Thyroid gland (tissue), 4 donors: ENCODE results near the gene HIVEP3. TPM values are rescaled to one million over a fixed set of nuclear protein-coding genes. Genes with fewer than 3 reads are reported as not detected.
A peak's percentile ranks its signal among the peaks of the same experiment; 100 is the strongest.

ENCODE experiments used
- DNase-seq, 2 donors: peaks; one replicate each; pipeline ENCODE4 v3.0.0-alpha.2; 2019
- H3K27ac ChIP-seq, 3 donors: fragments of 200-600 bp; sonication (generic); 1 replicate in 2 of 3; 2 replicates in 1 of 3; pipeline ENCODE4 v1.5.1; 2016 to 2019; ENCODE audit warnings: mild to moderate bottlenecking in 1 of 3, moderate library complexity in 1 of 3
- H3K27me3 ChIP-seq: fragments of 200-600 bp; sonication (generic); one replicate; pipeline ENCODE4 v1.5.1; 2019
- H3K36me3 ChIP-seq, 2 donors: fragments of 200-600 bp; sonication (generic); one replicate each; pipeline ENCODE4 v1.5.1; 2016 to 2019
- H3K4me1 ChIP-seq, 2 donors: fragments of 200-600 bp; sonication (generic); one replicate each; pipeline ENCODE4 v1.5.1; 2017 to 2019
- H3K4me3 ChIP-seq, 3 donors: fragments of 200-600 bp; sonication (generic); replicated peaks in 1 of 3; 1 replicate in 2 of 3; 2 replicates in 1 of 3; pipeline ENCODE4 v1.5.1; 2016; ENCODE audit warnings: mild to moderate bottlenecking in 1 of 3
- H3K9me3 ChIP-seq: fragments of 200-600 bp; sonication (generic); one replicate; pipeline ENCODE4 v1.5.1; 2017
- POLR2A ChIP-seq, 2 donors: fragments of 450-650 bp; IDR thresholded peaks; one replicate each; pipeline ENCODE4 v1.6.1; 2017; ENCODE audit warnings: antibody characterized with exemption in 2 of 2, mild to moderate bottlenecking in 2 of 2, moderate library complexity in 1 of 2
- WGBS, 2 donors: methylation state at CpG; one replicate each; pipeline ENCODE4 v1.1.5; 2017; 5-methylcytosine and 5-hydroxymethylcytosine counted together
- intact Hi-C: fragments of 100-400 bp; cut with DNase I; formaldehyde crosslinking; loops from one replicate; pipeline ENCODE4 v1.15.1; 2023
- total RNA-seq, 4 donors: library from RNA; depleted of rRNA; stranded (reverse); fragments of >200 nt; gene quantifications; one replicate each; pipeline ENCODE4 v1.2.3, GENCODE V29; 2016
- TF ChIP-seq, protein P1 (sequence below), 6 experiments: fragments of 200-600 bp in 3 of 6; fragments of 450-650 bp in 3 of 6; sonication (generic) in 3 of 6; IDR thresholded peaks; one replicate each; pipeline ENCODE4 v1.5.1; 2016 to 2019; ENCODE audit warnings: antibody characterized with exemption in 6 of 6, mild to moderate bottlenecking in 2 of 6, inconsistent platforms in 1 of 6, moderate library complexity in 1 of 6

HIVEP3 gene
- total RNA-seq, 4 donors from 2014 or later = 9.7 to 13.5 (median 12.5) TPM

DNA sequence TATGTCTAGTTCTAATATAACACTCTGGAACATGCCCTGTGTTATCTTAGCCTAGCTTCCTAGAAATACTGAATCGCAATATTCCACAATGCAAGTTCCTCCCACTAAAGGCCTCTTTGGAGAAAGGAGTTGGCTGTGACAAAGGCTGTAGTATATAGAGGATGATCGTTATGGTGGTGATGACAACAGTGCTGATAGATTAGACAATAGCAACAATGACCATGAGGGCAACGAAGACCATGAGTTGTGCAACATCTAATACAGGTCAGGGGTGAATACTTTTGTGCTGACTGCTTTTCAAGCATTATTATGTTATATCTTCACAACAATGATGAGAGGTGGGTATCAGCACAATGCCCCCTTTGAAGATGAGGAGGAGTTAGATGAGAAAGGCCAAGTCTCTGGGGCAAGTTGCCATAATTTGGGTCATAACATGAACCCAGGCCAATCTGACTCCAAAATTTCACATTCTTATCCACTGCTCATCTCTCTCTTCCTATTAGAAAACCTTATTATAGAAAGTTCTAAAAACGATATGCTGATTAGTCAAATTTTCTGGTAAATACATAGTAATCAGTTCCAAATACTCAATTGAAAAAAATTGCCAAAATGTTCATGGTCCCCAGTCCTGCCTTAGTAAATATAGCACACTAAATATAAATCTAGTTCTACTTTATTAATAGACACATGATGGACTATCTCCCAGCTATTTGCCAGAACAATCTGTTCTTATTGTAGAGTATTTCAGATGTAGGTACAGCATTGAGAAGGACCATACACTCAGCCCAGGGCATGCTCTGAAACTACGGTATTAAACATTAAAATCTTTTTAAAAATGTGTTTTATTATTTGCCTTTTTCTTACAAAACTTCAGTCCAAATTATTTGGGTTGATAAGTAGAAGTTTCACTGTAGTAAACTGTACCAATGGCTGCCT is 37.5 kb downstream of the HIVEP3 start:
- no peak for DNase-seq
- no peaks in the 10 kb centered on the region for H3K27me3 ChIP-seq
- no peak for TF ChIP-seq POLR2A (IDR thresholded peaks at IDR 0.05)
- TF ChIP-seq, protein P1, sequence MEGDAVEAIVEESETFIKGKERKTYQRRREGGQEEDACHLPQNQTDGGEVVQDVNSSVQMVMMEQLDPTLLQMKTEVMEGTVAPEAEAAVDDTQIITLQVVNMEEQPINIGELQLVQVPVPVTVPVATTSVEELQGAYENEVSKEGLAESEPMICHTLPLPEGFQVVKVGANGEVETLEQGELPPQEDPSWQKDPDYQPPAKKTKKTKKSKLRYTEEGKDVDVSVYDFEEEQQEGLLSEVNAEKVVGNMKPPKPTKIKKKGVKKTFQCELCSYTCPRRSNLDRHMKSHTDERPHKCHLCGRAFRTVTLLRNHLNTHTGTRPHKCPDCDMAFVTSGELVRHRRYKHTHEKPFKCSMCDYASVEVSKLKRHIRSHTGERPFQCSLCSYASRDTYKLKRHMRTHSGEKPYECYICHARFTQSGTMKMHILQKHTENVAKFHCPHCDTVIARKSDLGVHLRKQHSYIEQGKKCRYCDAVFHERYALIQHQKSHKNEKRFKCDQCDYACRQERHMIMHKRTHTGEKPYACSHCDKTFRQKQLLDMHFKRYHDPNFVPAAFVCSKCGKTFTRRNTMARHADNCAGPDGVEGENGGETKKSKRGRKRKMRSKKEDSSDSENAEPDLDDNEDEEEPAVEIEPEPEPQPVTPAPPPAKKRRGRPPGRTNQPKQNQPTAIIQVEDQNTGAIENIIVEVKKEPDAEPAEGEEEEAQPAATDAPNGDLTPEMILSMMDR (IDR thresholded peaks at IDR 0.05) = no peak
- no peak overlapping the region for H3K4me3 ChIP-seq
- intact Hi-C loops = no loop called here
- H3K4me1 ChIP-seq = peaks cover 26 to 49% of the 10 kb centered on the region in 2 donors
- 84 to 89% methylated on average over 5 of the region's 5 CpGs for WGBS, 2 donors
- H3K9me3 ChIP-seq = no peaks in the 10 kb centered on the region
- peak overlapping the region; percentile 15 to 65 (median 59) for H3K27ac ChIP-seq
- no peaks in the 10 kb centered on the region for H3K36me3 ChIP-seq

- H3K4me1 ChIP-seq = peaks cover 26 to 50% of the 10 kb centered on the region in 2 donors
- no peaks in the 10 kb centered on the region for H3K36me3 ChIP-seq
- no peak overlapping the region for H3K4me3 ChIP-seq
- DNase-seq = no peak
- 76 to 82% methylated on average over 4 of the region's 4 CpGs for WGBS, 2 donors
- intact Hi-C loops = no loop called here
- no peaks in the 10 kb centered on the region for H3K27me3 ChIP-seq
- H3K27ac ChIP-seq = peak overlapping the region in 1 of 3 donors; percentile 4
- TF ChIP-seq, protein P1 (IDR thresholded peaks at IDR 0.05) = no peak
- TF ChIP-seq POLR2A (IDR thresholded peaks at IDR 0.05) = no peak
- no peaks in the 10 kb centered on the region for H3K9me3 ChIP-seq
Measured at GRCh38 chr1:41880261-41880660, 38.5 kb downstream of the HIVEP3 start.

DNA sequence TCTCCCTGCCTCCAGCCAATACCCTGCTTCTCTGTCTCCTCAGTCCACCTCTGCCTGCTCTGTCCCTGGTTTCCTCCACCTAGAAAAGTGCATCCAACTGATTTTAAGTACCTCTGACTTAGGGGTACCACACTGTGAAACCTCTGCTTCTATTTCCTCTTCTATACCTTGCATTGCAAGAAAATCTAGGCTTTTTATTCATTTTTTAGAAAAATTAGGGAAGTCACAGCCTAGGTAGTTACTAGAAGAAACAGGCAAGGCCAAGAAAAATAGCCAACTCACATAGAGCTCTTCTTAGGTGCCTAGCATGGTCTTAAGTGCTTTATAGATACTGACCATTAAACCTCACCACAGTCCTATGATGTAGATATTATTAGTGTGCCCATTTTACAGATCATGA is 39.1 kb downstream of the HIVEP3 start:
- Histone ChIP-seq H3K4me1 (peaks cover 26 to 52% of the 10 kb centered on the region in 2 donors), H3K9me3 (no peaks in the 10 kb centered on the region), H3K4me3 (no peak overlapping the region), H3K27me3 (no peaks in the 10 kb centered on the region), H3K27ac (no peak overlapping the region), H3K36me3 (no peaks in the 10 kb centered on the region)
- TF ChIP-seq POLR2A (IDR thresholded peaks at IDR 0.05) = no peak
- TF ChIP-seq, protein P1 (IDR thresholded peaks at IDR 0.05) = no peak
- DNase-seq = no peak
- intact Hi-C loops = loop anchor here (5.0 kb wide), 1 partner anchor 198 kb away; no protein-coding TSS in a partner anchor

DNA sequence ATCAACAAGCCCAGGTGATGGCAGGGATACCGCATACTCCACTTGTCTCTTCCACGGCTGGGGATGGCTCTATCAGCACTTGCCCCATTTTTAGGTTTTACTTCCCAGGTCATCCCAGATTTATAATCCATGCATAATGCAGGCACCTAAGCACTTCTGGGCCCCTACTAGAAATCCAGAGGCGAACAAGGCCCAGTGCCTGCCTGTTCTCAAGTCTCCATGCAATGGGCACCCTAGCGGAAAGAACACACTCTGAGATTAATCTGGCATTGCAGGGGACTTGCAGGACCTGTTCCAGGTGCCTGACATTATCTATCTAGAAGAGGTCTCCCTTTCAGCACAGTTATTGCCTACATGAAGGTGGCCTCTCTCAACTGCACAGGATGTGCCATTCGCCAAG is 39.8 kb downstream of the HIVEP3 start:
- intact Hi-C loops = loop anchor here (5.0 kb wide), 1 partner anchor 198 kb away; no protein-coding TSS in a partner anchor
- H3K27ac ChIP-seq = peak overlapping the region in 2 of 3 donors; percentile 22 to 36
- no peaks in the 10 kb centered on the region for H3K27me3 ChIP-seq
- no peak for TF ChIP-seq POLR2A (IDR thresholded peaks at IDR 0.05)
- TF ChIP-seq, protein P1 (IDR thresholded peaks at IDR 0.05) = no peak
- no peak overlapping the region for H3K4me3 ChIP-seq
- peak; percentile 64 to 71 for DNase-seq
- 66 to 70% methylated on average over 5 of the region's 5 CpGs for WGBS, 2 donors
- no peaks in the 10 kb centered on the region for H3K36me3 ChIP-seq
- H3K4me1 ChIP-seq = peaks cover 26 to 52% of the 10 kb centered on the region in 2 donors
- H3K9me3 ChIP-seq = no peaks in the 10 kb centered on the region

- H3K36me3 ChIP-seq = no peaks in the 10 kb centered on the region
- H3K27me3 ChIP-seq = no peaks in the 10 kb centered on the region
- WGBS, 2 donors = 82 to 86% methylated on average over 1 of the region's 1 CpG
- TF ChIP-seq, protein P1 (IDR thresholded peaks at IDR 0.05) = no peak
- TF ChIP-seq POLR2A (IDR thresholded peaks at IDR 0.05) = no peak
- H3K27ac ChIP-seq = peak overlapping the region in 2 of 3 donors; percentile 22 to 36
- no peaks in the 10 kb centered on the region for H3K9me3 ChIP-seq
- no peak for DNase-seq
- H3K4me1 ChIP-seq = peaks cover 26 to 52% of the 10 kb centered on the region in 2 donors
- intact Hi-C loops = loop anchor here (5.0 kb wide), 1 partner anchor 199 kb away; no protein-coding TSS in a partner anchor
- H3K4me3 ChIP-seq = no peak overlapping the region
Measured at GRCh38 chr1:41878495-41878894, 40.2 kb downstream of the HIVEP3 start.
